HG02852 (cell line): ENCODE measurements around the gene CEMIP.

ENCODE experiments used
- ATAC-seq: cut with Tn5 transposase; IDR thresholded peaks from one replicate; pipeline ENCODE4 v1.9.1; 2021; ENCODE audit warnings: mild to moderate bottlenecking, moderate library complexity; ENCODE audit not compliant: unreplicated experiment

Gene CEMIP

DNA sequence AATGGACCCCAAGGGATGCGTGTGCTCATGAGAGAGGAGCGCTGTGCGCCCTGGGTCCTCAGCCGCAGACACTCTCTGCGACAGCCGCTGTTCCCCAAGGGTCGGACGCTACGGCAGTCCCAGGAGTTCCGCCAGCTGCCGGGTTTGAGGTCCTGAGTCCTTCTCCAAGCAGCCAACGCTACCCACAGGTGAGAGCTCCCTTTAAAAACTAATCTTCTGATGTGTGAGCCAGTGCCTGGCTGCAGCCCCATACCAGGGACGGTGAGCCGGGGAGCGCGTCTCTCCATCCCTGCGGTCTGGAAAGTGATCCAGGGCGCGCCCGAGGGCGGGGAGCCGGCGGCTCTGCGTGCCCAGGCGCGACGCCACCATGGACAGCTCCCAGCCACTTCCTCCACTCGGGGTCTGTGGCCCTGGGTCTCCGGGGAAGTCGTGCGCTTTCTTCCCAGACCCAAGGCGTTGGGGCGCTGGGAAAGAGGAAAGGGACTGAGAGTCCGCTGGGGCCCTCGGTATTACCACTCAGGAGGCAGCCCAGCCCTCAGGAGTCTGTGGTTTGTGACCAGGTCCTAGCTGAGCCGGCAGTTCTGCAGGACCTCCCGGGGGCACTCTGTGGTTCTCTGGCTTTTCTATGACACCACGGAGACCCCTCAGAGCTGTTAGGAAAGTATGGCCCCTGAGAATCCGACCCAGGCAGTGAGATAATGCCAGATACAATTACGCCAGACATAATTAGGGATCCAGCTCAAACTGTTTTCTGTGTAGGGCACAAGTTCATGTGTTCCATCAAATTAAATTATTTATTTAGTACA, 1.4 kb downstream of the CEMIP start:
- no peak for ATAC-seq

DNA sequence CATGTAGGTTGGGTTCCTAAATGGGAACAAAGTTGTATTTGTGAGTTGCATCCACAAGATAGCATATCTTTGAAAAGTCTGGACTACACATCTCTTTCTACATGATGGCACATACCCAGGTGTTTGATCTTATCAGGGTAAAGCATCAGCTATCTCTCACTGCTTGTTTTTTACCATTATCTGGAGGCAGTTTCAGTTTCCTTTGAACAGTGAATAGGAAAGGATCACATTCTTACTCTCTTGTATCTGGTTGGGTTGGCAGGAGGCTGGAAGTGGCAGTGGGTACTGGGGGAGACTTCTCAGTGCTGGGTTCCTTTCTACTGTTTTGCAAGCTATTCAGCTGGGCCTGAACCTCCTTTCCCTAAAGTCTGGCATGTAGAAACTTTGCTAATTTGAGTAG, 4.1 kb downstream of the CEMIP start:
- no peak for ATAC-seq

DNA sequence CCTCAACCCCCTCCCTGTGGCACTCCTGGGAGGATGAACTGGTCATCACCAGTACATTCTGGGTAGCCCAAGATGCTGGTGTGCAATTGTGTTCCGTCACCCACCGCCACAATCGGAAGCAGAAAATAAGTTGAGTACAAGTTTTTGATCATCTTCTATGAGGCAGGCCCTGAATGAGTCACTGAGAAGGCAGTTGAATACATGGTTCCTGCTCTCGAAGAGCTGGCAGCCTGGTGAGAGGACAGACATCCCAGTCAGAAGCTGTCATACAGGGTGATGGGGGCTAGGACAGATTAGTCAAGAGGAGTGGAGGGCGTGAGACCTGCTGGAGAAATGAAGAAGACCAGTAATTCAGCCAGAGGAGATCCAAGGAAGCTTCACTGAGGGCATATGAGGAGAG, 6.2 kb downstream of the CEMIP start:
- no peak for ATAC-seq

DNA sequence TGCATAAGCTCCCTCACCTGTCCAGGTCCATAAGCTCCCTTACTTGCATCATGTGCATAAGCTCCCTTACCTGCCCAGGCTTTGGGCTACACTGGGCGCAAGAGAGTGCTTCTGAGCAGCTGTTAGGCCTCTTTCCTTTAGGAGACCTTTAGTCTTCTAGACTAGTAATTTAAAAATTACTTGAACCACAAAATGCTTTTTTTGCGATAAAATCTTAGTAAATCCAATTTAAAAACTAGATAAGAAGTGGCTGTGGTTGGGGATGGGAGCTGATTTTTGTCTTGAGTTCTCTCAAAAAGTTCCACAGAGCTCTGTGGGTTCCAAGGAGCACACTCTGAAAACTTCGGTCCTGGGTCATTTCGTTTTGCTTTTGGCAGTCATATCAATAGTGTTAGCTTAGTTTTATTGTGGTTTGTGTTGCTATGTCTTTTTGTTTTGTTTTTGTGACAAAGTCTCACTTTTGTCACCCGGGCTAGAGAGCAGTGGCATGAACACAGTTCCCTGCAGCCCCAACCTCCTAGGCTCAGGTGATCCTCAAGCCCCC, 6.7 kb downstream of the CEMIP start:
- no peak for ATAC-seq

DNA sequence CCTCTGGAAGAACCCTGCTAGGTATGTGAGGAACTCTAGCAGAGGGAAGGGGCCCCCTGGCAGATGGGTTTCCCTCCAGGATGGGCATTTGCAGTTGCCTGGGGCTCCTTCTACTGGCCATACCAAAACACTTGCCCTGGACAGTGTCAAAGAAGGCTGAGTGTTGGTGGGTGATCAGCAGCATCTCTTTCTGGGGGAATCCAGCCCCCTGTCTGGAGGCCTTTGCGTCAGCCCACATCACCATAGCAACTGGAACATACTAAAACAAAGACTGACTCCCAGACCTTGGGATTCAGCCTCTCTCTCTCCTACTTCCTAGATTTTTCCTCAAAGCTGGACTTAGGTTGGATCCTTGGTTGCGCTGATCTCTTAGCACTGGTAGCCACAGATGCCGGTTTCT, 8.1 kb downstream of the CEMIP start:
- no peak for ATAC-seq

DNA sequence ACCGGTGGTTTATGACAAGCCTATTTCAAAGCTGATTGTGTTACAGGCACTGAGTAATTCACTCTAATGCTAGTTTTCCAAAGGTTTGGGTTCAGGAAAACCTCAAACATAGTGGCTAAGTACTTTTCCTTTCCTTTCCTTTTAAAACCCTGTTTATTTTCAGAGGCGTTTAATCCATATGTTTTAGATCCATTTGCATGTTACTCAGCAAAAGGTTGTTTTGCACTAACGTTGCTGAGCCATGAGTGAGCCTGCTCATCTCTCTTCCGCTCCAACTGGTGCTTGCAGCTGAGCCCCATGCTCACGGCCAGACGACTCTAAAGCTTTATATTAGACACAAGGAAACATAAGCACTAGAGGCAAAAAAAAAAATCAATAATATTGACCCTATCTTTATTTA, 9.4 kb downstream of the CEMIP start:
- no peak for ATAC-seq

DNA sequence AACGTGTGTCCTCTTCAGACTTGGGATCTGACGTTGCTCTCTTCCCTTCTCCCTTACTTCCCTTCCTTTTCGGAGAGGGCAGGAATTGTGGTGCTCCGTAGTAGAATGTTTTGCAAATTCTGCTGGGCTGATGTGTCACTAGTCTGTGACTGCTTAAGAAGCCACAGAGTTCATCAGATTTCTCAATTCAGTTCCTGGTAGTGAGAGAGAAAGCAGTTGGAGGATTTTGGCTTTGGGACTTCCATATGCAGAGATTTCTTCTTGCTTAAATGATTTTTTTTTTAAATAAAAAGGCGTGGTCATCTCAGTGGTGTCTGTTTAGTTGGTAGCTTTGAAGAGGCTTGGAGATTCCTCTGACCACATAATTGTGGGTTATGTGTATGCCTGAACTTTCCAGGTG, 10.1 kb downstream of the CEMIP start:
- no peak for ATAC-seq

DNA sequence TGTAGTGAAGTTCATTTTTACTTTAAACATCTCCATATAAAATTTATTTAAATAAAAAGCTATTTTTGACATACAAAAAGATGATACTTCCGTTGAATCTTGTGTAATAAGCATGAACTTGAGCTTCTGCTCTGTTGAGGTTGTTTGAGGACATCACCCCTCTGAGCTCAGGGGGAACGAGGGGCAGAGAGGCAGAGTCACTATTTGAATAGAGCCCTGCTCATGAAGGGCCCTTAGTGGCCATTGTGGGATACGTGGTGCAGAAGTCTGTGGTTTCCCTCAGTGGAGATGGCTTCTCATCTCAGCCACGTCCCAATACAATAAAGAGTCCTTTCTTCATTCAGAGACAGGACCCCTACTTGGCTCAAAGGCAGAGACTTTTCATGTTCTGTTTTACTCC, 10.6 kb downstream of the CEMIP start:
- no peak for ATAC-seq

DNA sequence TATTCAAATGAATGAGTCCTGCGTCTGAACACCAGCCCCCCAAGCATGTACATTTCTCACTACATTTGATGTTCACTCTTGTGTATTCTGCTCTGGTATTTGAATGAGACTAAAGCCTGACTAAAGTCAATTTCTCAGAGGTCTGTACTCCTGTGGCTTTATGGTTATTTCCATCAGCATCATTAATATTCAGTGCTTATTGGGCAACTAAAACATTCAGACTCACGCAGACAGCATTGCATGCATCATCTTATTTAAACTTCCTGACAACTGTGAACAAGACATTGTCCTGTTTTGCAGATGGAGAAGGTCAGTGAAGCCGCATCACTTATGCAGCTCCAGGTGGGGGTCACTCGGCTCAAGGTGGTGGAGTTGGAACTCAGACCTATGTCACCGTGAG, 11.1 kb downstream of the CEMIP start:
- no peak for ATAC-seq

DNA sequence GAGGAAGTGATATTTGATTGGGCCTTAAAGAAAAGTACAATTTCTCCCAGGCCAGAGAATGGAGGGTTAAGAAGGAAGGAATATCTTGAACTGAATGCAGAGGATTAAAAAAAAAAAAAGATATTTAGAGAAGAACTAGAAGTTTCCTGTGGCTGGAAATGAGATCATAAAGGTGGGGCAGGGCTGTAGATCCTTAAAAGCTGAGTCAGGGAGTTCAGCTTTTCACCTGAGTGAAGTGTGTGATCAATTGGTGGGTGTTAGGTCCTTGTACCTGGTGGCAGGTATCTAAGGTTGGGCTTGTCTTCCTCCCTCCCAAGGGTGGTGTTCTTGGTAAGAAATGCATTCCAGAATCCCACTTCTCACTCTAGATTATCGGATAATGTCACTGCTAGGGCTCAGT, 11.8 kb downstream of the CEMIP start:
- ATAC-seq, result no peak

DNA sequence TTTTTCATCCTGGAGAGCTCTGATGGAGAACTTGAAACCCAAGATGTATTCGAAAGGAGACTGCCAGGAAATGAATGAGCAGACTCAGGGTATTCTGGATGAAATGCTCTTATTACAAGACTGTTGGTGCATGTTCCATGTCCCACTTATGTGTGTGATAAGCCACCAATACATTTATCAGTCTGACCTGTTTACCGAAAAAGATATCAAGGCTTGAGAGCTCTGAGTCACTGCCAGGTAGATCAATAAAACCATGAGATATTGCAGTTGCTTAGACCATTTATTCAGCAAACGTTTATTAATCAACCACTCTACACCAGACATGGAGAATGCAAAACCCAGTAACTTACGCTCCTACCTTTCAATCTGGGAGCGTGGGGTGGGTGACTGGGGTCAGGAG, 17.2 kb downstream of the CEMIP start:
- no peak for ATAC-seq

DNA sequence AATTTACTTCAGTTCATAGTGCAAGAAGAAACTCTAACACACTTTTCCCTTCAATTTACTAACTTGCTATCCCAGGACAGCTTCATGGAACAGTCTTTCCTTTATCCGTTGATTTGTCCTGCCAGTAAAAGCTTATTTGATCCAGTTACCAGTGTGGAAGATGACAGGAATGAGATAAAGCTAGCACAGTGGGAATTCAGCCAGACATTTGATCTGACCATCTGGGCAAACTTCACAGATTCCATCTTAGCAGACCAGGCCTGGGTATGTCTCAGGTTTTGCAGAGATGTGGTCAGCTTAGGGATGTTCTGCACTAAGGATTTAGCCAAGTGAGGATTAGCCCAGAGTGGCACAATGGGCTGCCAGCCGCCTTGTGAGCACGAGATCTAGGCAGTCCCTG, 19.7 kb downstream of the CEMIP start:
- ATAC-seq, result no peak

DNA sequence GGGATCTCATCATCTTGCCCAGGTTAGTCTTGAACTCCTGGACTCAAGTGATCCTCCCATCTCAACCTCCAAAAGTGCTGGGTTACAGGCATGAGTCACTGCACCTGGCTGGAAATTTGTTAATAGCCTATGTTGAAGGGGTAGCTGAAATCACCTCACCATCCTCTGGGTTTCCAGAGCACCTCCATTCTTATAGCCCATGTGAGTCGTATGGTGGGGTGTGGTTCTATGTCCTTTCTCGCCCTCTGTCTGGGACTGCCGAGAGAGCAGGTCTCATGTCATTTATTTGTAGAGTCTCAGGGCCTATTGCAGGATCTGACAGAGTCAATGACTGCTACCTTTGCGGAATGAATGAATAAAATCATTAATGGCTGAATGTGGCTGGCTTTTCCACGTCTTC, 20.9 kb downstream of the CEMIP start:
- no peak for ATAC-seq

DNA sequence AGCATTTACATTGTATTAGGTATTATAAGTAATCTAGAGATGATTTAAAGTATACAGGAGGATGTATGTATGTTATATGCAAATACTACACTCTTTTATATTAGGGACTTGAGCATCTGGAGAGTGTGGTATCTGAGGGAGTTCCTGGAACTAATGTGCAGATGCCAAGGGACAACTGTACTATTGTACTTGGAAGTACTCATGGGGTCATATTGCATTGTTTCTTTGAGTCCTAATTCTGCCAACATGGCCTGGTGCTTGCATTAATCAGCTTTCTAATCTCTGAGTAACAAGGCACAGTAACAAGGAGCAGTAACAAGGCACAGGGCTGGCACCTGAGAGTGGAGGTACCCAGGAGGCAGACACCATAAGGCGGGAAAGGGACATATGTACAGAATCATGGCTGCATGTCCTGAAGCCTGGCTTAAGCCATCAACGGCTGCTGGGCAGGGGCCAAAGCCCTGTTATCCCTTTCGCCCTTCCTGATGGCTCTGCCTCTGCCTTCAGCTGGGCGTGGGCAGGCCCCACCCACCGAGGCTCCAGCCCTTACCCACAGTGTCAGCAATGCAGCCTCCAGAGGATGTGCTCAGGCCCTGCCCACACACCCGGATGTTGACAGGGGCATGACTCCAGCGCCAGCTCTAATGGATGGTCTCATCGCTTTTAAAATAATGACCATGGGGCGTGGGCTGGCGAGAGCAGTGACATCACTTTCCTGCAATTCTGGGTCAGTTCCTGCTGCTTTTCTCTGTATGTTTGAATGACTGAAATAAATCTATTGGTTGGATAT, 22.9 kb downstream of the CEMIP start:
- no peak for ATAC-seq

DNA sequence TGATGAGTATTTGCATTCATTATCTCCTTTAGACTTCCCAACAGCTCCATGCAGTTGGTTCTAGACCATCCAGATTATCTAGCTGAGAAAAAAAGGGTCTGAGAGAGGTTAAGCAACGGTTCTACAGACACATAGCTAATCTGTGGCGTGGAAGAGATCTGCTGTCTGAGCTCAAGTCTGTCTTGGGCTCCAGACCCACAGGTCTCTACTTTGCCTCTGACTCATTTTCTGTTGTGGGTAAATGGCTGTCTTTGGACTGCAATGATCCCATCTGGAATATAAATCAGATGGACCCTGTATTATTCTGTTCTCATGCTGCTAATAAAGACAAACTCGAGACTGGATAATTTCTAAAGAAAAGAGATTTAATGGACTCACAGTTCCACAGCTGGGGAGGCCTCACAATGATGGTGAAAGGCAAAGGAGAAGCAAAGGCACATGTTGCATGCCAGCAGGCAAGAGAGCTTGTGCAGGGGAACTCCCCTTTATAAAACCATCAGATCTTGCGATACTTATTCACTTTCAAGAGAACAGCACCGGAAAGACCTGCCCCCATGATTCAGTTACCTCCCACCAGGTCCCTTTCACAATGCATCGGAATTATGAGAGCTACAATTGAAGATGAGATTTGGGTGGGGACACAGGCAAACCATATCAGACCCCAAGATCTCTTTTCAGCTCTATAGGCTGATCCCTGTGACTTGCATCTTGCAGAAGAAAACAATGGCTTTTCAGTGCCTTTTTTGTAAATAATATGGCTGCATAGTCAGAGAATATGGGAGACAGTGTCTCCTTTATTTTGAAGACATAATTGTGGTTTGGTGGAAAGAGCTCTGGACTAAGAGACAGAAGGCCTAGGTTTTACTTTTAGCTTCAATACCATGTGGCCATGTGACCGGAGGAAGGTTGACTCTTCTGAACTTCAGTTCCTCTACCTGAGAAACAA, 24.7 kb downstream of the CEMIP start:
- ATAC-seq, result no peak

DNA sequence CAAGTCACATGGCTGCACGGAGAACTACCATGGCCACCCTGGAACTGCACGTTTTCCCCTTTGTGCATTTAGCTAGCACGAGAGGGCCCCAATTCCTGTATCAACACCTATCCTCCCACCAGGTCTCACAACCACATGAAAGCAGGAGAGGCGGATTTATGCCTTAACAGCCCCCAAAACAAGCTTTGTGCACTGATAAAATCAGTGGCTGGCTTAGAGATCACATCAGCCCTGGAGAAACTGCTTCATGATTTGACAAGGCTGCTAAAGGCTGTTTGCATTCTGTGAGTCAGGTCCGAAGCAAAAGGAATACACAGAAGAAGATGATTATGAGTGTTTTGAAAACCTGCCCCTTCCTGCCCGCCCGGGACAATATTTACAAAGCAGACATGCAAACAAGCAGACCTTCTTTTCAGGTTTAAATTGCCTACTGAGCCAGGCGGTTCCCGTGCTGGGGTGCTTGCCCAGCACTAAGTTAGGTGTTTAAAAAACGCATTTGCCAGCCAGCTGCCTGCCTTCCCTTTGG, 25.9 kb downstream of the CEMIP start:
- ATAC-seq, result no peak

DNA sequence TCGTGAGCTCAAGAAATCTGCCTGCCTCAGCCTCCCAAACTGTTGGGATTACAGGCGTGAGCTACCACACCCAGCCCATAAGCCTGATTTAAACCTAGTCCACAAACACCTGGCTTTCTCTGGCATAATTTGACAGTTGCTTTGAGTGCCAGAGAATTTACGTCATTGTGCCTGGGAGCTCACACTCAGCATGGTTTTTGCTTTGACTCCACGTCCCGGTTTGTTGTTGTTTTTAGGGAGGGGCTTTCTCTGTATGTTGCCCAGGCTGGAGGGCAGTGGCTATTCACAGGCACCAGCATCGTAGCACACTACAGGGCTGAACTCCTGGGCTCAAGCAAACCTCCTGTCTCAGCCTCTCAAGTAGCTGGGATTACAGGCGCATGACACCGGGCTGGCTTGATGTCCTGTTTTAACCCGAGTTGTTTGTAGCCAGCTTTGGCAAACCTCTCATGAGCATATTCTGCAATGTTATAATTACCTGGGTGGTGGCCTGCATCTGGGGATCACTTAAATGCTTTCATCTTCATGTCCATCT, 32.7 kb downstream of the CEMIP start:
- ATAC-seq, result no peak

DNA sequence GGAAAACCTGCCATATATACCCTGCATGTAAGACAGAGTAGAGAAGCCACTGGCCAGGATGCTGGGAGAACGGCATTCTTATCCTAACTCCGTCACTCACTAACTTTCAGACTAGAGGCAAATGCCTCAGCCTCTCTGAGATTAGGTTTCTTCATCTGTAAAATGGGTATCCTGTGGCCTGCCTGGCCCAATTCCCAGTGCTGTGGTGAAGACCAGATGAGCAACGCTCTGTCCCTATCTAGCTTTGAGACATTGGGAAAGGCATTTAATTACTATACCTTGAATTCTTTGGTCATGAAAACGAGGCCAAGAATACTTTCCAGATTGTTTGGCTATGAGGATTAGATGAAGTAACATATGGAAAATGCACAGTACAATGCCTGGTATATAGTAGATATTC, 35.9 kb downstream of the CEMIP start:
- ATAC-seq, result no peak

DNA sequence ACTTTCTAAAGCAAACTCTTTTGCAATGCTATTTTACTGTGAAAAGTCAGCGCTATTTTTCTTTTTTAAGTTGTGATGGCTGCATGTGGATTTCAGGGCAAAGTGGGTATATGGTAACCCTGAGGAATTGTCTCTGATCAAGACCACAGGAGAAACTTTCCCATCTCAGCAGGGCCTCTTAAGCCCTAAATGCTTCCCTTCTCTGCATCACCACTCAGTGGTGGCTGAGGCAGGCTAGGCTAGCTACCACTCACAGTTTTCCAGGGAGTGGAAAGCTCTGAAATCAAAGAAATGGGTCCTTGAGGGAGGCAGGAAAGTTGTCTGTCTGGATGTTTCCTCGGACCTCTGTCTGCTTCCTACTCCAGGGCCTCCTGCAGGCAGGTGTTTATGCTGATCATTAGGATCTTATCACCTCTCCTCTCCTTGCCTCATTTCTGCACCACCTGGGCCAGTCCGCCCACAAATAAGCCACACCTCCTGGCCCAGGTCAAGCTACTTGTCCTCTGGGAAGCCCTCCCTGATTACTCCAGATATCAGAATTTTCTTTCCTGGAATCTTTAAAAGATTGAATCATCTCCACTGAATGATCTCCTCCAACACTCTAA, 37.0 kb downstream of the CEMIP start:
- no peak for ATAC-seq

DNA sequence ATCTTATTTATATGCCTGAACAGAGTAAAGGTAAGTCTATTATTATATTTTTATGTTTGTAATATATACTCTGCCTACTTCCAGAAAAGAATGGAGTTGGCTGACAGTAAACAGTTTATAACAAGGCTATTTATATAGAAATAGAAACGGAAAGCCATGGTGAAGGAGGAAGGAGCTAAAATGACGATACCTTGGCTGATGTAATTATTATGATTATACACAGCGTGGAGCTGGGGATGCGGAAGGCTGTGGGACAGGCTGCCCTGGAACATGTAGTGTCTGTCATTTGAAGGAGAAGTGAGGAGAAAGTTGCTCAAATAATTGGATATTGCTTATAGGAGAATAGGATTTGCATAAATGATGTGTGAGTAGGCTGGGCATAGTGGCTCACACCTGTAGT, 37.8 kb downstream of the CEMIP start:
- ATAC-seq, result no peak
